PFSK-1 (cell line): ENCODE measurements around the gene PEAK1.

Experiments
- FOXP2 ChIP-seq: optimal IDR thresholded peaks from 2 replicates; pipeline ENCODE3; 2011; ENCODE audit warnings: borderline replicate concordance, control low read depth, inconsistent platforms; ENCODE audit not compliant: insufficient read depth; ENCODE audit errors: extremely low read length, extremely low read depth
- POLR2AphosphoS5 ChIP-seq: IDR thresholded peaks from 2 replicates; pipeline ENCODE4 v1.6.1; 2012; ENCODE audit warnings: low read depth, mild to moderate bottlenecking, control low read depth, low read length, moderate library complexity
- REST ChIP-seq, 2 experiments: IDR thresholded peaks; 2 replicates each; pipeline versions ENCODE4 v1.6.1 to v1.8.0; 2011 to 2012; ENCODE audit warnings: low read depth in 2 of 2, low read length in 2 of 2, control low read depth in 1 of 2, inconsistent platforms in 1 of 2, mild to moderate bottlenecking in 1 of 2, moderate library complexity in 1 of 2; ENCODE audit not compliant: insufficient read depth in 1 of 2
- SIN3A ChIP-seq: IDR thresholded peaks from 2 replicates; pipeline ENCODE4 v1.6.1; 2012; ENCODE audit warnings: mild to moderate bottlenecking, low read length, moderate library complexity, borderline replicate concordance; ENCODE audit not compliant: insufficient read depth
- TAF1 ChIP-seq: IDR thresholded peaks from 2 replicates; pipeline ENCODE4 v1.6.1; 2012; ENCODE audit warnings: low read length, control low read depth, borderline replicate concordance; ENCODE audit not compliant: insufficient read depth

The PEAK1 gene

GRCh38 chr15:77196381-77196780 is 223.5 kb downstream of the PEAK1 start:
- TF ChIP-seq SIN3A, result no peak
- no peak for TF ChIP-seq FOXP2
- TF ChIP-seq POLR2AphosphoS5, result no peak
- TF ChIP-seq TAF1, result no peak
- TF ChIP-seq REST (IDR thresholded peaks at IDR 0.05; ENCODE audit: insufficient read depth in 1 of 2, low read depth in 2 of 2, low read length in 2 of 2), result no peak

- TF ChIP-seq FOXP2 (no peak), TAF1 (no peak), REST (IDR thresholded peaks at IDR 0.05; ENCODE audit: insufficient read depth in 1 of 2, low read depth in 2 of 2, low read length in 2 of 2) (no peak), POLR2AphosphoS5 (no peak), SIN3A (no peak)
Observed at GRCh38 chr15:77195586-77195985, 224.3 kb downstream of the PEAK1 start.

GRCh38 chr15:77192451-77192850 is 227.5 kb downstream of the PEAK1 start:
- no peak for TF ChIP-seq REST (IDR thresholded peaks at IDR 0.05; ENCODE audit: insufficient read depth in 1 of 2, low read depth in 2 of 2, low read length in 2 of 2)
- TF ChIP-seq SIN3A, result no peak
- TF ChIP-seq POLR2AphosphoS5, result no peak
- TF ChIP-seq FOXP2, result no peak
- no peak for TF ChIP-seq TAF1

GRCh38 chr15:77191230-77191834 is 228.6 kb downstream of the PEAK1 start:
- TF ChIP-seq POLR2AphosphoS5, result no peak
- TF ChIP-seq SIN3A, result no peak
- TF ChIP-seq FOXP2, result no peak
- no peak for TF ChIP-seq REST (IDR thresholded peaks at IDR 0.05; ENCODE audit: insufficient read depth in 1 of 2, low read depth in 2 of 2, low read length in 2 of 2)
- TF ChIP-seq TAF1, result no peak
